ENCODE data around the gene PARD3. TPM values are rescaled to one million over a fixed set of nuclear protein-coding genes. Genes with fewer than 3 reads are reported as not detected.

The PARD3 gene
- total RNA-seq, 1 donor from 2014 or later, result 26.0 TPM

GRCh38 chr10:34475786-34476185 is 339.3 kb downstream of the PARD3 start:
- H3K36me3 Mint-ChIP-seq (ENCODE audit: low read depth), result no peaks in the 10 kb centered on the region

GRCh38 chr10:34475274-34475646 is 339.8 kb downstream of the PARD3 start:
- peak overlapping the region; percentile 20 for H3K4me3 Mint-ChIP-seq (ENCODE audit: unreplicated experiment)
- no peaks in the 10 kb centered on the region for H3K27me3 Mint-ChIP-seq (ENCODE audit: low read depth)
- DNase-seq (ENCODE audit: low spot score), result no peak
- no peaks in the 10 kb centered on the region for H3K9me3 Mint-ChIP-seq (ENCODE audit: low read depth)
- no peaks in the 10 kb centered on the region for H3K36me3 Mint-ChIP-seq (ENCODE audit: low read depth)
- H3K27ac Mint-ChIP-seq (ENCODE audit: unreplicated experiment), result peak overlapping the region; percentile 89
- peak; percentile 12 for TF ChIP-seq CTCF (IDR thresholded peaks at IDR 0.05)
- H3K4me1 Mint-ChIP-seq (ENCODE audit: low read depth), result peaks cover 24% of the 10 kb centered on the region

More at GRCh38 chr10:34475786-34476185, 339.3 kb downstream of the PARD3 start:
- no peak for TF ChIP-seq CTCF (IDR thresholded peaks at IDR 0.05)
- H3K27ac Mint-ChIP-seq (ENCODE audit: unreplicated experiment), result peak overlapping the region; percentile 89
- no peaks in the 10 kb centered on the region for H3K9me3 Mint-ChIP-seq (ENCODE audit: low read depth)
- peak overlapping the region; percentile 20 for H3K4me3 Mint-ChIP-seq (ENCODE audit: unreplicated experiment)
- no peak for DNase-seq (ENCODE audit: low spot score)
- H3K27me3 Mint-ChIP-seq (ENCODE audit: low read depth), result no peaks in the 10 kb centered on the region
- H3K4me1 Mint-ChIP-seq (ENCODE audit: low read depth), result peaks cover 24% of the 10 kb centered on the region

DNA sequence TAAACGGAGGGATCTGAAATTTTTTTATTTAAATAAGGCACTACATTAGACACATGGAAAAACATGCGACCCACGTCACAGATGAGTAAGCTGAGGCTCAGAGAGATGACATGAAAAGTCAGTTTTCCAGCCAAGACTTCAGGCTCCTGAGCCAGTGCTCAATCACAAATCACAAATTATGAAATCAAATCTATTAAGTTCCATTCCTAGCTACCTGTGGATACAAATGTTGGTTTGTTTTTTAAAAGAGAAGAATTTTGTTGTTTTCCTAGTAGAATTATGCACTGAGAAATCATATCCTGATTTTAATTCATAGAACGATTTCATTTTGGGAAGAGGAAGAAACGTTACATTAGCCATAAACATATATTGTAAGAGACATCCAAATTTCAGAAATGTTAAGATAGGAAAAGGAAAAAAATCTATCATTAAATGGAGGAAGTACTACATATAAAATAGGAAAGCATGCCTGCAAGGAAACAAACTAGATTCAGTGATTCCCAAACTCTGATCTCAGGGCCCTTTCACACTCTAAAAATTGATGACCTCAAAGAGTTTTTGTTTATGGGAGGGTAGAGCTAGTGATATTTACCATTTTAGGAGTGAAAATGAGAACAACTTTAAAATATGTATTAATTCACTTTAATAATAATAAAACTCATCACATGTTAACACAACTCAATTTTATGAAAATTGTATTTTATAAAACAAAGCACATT is 340.4 kb downstream of the PARD3 start:
- Mint-ChIP-seq H3K36me3 (ENCODE audit: low read depth) (peaks cover 3% of the 10 kb centered on the region), H3K4me1 (ENCODE audit: low read depth) (peaks cover 24% of the 10 kb centered on the region), H3K4me3 (ENCODE audit: unreplicated experiment) (no peak overlapping the region), H3K27me3 (ENCODE audit: low read depth) (no peaks in the 10 kb centered on the region), H3K9me3 (ENCODE audit: low read depth) (no peaks in the 10 kb centered on the region), H3K27ac (ENCODE audit: unreplicated experiment) (peak overlapping the region; percentile 89)
- DNase-seq (ENCODE audit: low spot score), result no peak
- TF ChIP-seq CTCF (IDR thresholded peaks at IDR 0.05), result no peak

GRCh38 chr10:34474009-34474376 is 341.1 kb downstream of the PARD3 start:
- no peak overlapping the region for H3K27ac Mint-ChIP-seq (ENCODE audit: unreplicated experiment)
- TF ChIP-seq CTCF (IDR thresholded peaks at IDR 0.05), result no peak
- peaks cover 24% of the 10 kb centered on the region for H3K4me1 Mint-ChIP-seq (ENCODE audit: low read depth)
- H3K27me3 Mint-ChIP-seq (ENCODE audit: low read depth), result no peaks in the 10 kb centered on the region
- no peaks in the 10 kb centered on the region for H3K9me3 Mint-ChIP-seq (ENCODE audit: low read depth)
- H3K4me3 Mint-ChIP-seq (ENCODE audit: unreplicated experiment), result no peak overlapping the region
- peaks cover 3% of the 10 kb centered on the region for H3K36me3 Mint-ChIP-seq (ENCODE audit: low read depth)
- DNase-seq (ENCODE audit: low spot score), result no peak

- DNase-seq (ENCODE audit: low spot score), result no peak
- no peak for TF ChIP-seq CTCF (IDR thresholded peaks at IDR 0.05)
- Mint-ChIP-seq H3K27me3 (ENCODE audit: low read depth) (no peaks in the 10 kb centered on the region), H3K27ac (ENCODE audit: unreplicated experiment) (no peak overlapping the region), H3K9me3 (ENCODE audit: low read depth) (no peaks in the 10 kb centered on the region), H3K4me3 (ENCODE audit: unreplicated experiment) (no peak overlapping the region), H3K4me1 (ENCODE audit: low read depth) (peaks cover 24% of the 10 kb centered on the region), H3K36me3 (ENCODE audit: low read depth) (peaks cover 3% of the 10 kb centered on the region)
Observed at GRCh38 chr10:34473174-34474008, 341.7 kb downstream of the PARD3 start.

Data from chondrocyte (in vitro differentiated cells).